ENCODE results near the gene TOR4A.

Gene TOR4A

GRCh38 chr9:137230705-137231371 lies 46.7 kb upstream of the TOR4A start, which contains the start of gene SLC34A3:
SLC34A3 (plus strand) TSS chr9:137230901; CDS start chr9:137231703, 802 bp downstream.
- no peak for DNase-seq (ENCODE audit: low read depth)
- no peak within 1 kb of the TSS for H3K4me3 ChIP-seq (ENCODE audit: low read length)
- no peak for TF ChIP-seq CTCF (IDR thresholded peaks at IDR 0.05; ENCODE audit: insufficient read depth, low read depth, low read length, missing control alignments)

GRCh38 chr9:137231372-137232039 lies 46.0 kb upstream of the TOR4A start:
- no peak for TF ChIP-seq CTCF (IDR thresholded peaks at IDR 0.05; ENCODE audit: insufficient read depth, low read depth, low read length, missing control alignments)
- no peak for DNase-seq (ENCODE audit: low read depth)
- no peak overlapping the region for H3K4me3 ChIP-seq (ENCODE audit: low read length)

GRCh38 chr9:137232101-137232500 lies 45.4 kb upstream of the TOR4A start:
- no peak for DNase-seq (ENCODE audit: low read depth)
- TF ChIP-seq CTCF (IDR thresholded peaks at IDR 0.05; ENCODE audit: insufficient read depth, low read depth, low read length, missing control alignments) = no peak
- H3K4me3 ChIP-seq (ENCODE audit: low read length) = no peak overlapping the region

GRCh38 chr9:137232510-137232909 lies 45.0 kb upstream of the TOR4A start:
- DNase-seq (ENCODE audit: low read depth) = no peak
- no peak for TF ChIP-seq CTCF (IDR thresholded peaks at IDR 0.05; ENCODE audit: insufficient read depth, low read depth, low read length, missing control alignments)
- no peak overlapping the region for H3K4me3 ChIP-seq (ENCODE audit: low read length)

GRCh38 chr9:137233143-137233980 lies 44.2 kb upstream of the TOR4A start:
- no peak overlapping the region for H3K4me3 ChIP-seq (ENCODE audit: low read length)
- no peak for DNase-seq (ENCODE audit: low read depth)
- TF ChIP-seq CTCF (IDR thresholded peaks at IDR 0.05; ENCODE audit: insufficient read depth, low read depth, low read length, missing control alignments) = no peak

- DNase-seq (ENCODE audit: low read depth) = no peak
- no peak overlapping the region for H3K4me3 ChIP-seq (ENCODE audit: low read length)
- TF ChIP-seq CTCF (IDR thresholded peaks at IDR 0.05; ENCODE audit: insufficient read depth, low read depth, low read length, missing control alignments) = no peak
These were observed 43.4 kb upstream of the TOR4A start for GRCh38 chr9:137234055-137234697.
